GM12801 (cell line): ENCODE data around the gene NCAM1.

Experiments
- CTCF ChIP-seq: IDR thresholded peaks from one replicate; pipeline ENCODE4 v1.5.1; 2011; ENCODE audit warnings: control low read depth; ENCODE audit not compliant: insufficient read length; ENCODE audit errors: extremely low read depth

The NCAM1 gene

GRCh38 chr11:113077379-113077778 is 116.2 kb downstream of the NCAM1 start:
- no peak for TF ChIP-seq CTCF

- TF ChIP-seq CTCF, result no peak
Observed at GRCh38 chr11:113082341-113082955, 121.2 kb downstream of the NCAM1 start.

- no peak for TF ChIP-seq CTCF
Observed at GRCh38 chr11:113083571-113083970, 122.4 kb downstream of the NCAM1 start.

GRCh38 chr11:113084297-113084696 is 123.1 kb downstream of the NCAM1 start:
- no peak for TF ChIP-seq CTCF

DNA sequence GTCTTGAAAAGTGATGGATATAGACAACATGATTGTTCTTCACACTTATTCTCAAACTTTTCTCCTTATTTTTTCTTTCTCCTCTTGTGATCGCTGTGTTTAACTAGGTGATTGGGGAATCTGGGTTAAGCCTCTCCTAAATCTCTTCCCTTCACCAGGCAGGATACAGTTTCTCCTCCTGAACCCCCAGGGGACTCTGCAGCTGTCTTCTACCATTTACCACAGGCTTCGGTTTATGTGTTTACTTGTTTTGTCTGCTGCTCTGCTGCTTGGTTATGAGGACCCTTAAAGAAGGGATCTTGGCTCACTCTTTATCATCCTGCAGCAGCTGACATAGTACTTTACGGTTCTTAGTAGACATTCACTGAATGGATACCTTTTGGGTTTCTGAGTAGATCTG is 124.2 kb downstream of the NCAM1 start:
- TF ChIP-seq CTCF, result no peak

GRCh38 chr11:113087706-113088105 is 126.5 kb downstream of the NCAM1 start:
- TF ChIP-seq CTCF, result no peak

GRCh38 chr11:113090716-113091480 is 129.7 kb downstream of the NCAM1 start:
- no peak for TF ChIP-seq CTCF

- no peak for TF ChIP-seq CTCF
Observed at GRCh38 chr11:113091481-113091780, 130.2 kb downstream of the NCAM1 start.
